HFF-Myc (cell line): ENCODE measurements around the gene TRAPPC1.

ENCODE experiments used
- DNase-seq: peaks from one replicate; pipeline ENCODE4 v3.0.0-alpha.2; 2011; ENCODE audit warnings: low read depth; ENCODE audit errors: extremely low read depth
- H3K4me3 ChIP-seq: replicated peaks from 2 replicates; pipeline ENCODE4 v1.5.1; 2011; ENCODE audit warnings: low read depth, mild to moderate bottlenecking, control low read depth, low read length
- CTCF ChIP-seq: IDR thresholded peaks from 2 replicates; pipeline ENCODE4 v1.5.1; 2012; ENCODE audit warnings: mild to moderate bottlenecking, low read depth, low read length, control low read depth; ENCODE audit errors: missing control alignments

The TRAPPC1 gene

GRCh38 chr17:7893187-7893880 lies 38.4 kb downstream of the TRAPPC1 start:
- no peak for TF ChIP-seq CTCF
- H3K4me3 ChIP-seq = no peak overlapping the region
- no peak for DNase-seq

GRCh38 chr17:7889166-7889955 lies 42.4 kb downstream of the TRAPPC1 start:
- peak; percentile 72 for DNase-seq
- H3K4me3 ChIP-seq = peak overlapping the region; percentile 78; the same call in 1 of the 2 replicates
- TF ChIP-seq CTCF = peak; percentile 43

GRCh38 chr17:7888184-7888920 lies 43.4 kb downstream of the TRAPPC1 start, which contains the start of gene CHD3:
TSS of gene CHD3 (plus strand) at chr17:7888789. CDS start at chr17:7889001, 212 bp downstream.
- TF ChIP-seq CTCF = no peak
- peak within 1 kb of the TSS; percentile 78 for H3K4me3 ChIP-seq
- no peak for DNase-seq

GRCh38 chr17:7887482-7888183 lies 44.1 kb downstream of the TRAPPC1 start:
- H3K4me3 ChIP-seq = peak overlapping the region; percentile 78
- TF ChIP-seq CTCF = no peak
- peak; percentile 95 for DNase-seq

GRCh38 chr17:7887038-7887481 lies 44.7 kb downstream of the TRAPPC1 start:
- TF ChIP-seq CTCF = no peak
- DNase-seq = no peak
- H3K4me3 ChIP-seq = peak overlapping the region; percentile 78
